NCI-H748 treated with DMSO at 0.1 percent for 48 hours (cell line): ENCODE results near the gene CIAO1.
"Not testable (repeated sequence)": the region's sequence is repeated elsewhere in the genome, so short reads cannot be mapped to it uniquely, and the experiment has no call there.

Source experiments
- DNase-seq: peaks from one replicate; lab custom pipeline; 2025; lab: John Stamatoyannopoulos, UW

The CIAO1 gene

GRCh38 chr2:96276787-96277499 lies 10.9 kb downstream of the CIAO1 start:
- no peak for DNase-seq

GRCh38 chr2:96287273-96287856 lies 21.3 kb downstream of the CIAO1 start:
- no peak for DNase-seq

GRCh38 chr2:96291751-96292150 lies 25.7 kb downstream of the CIAO1 start:
- DNase-seq: no peak

GRCh38 chr2:96294271-96294670 lies 28.2 kb downstream of the CIAO1 start:
- not testable (repeated sequence) for DNase-seq

GRCh38 chr2:96296925-96297324 lies 30.9 kb downstream of the CIAO1 start:
- DNase-seq: no peak

- no peak for DNase-seq
Measured at GRCh38 chr2:96301865-96302264, 35.8 kb downstream of the CIAO1 start.

- DNase-seq: no peak
Measured at GRCh38 chr2:96304606-96305005, 38.6 kb downstream of the CIAO1 start.

- peak; percentile 52 for DNase-seq
Measured at GRCh38 chr2:96305091-96305978, 39.3 kb downstream of the CIAO1 start, which contains the start of gene SNRNP200. Gene SNRNP200, minus strand, starts transcription at chr2:96305546. Its CDS starts 109 bp downstream, at chr2:96305437.

GRCh38 chr2:96305979-96306308 lies 39.9 kb downstream of the CIAO1 start:
- DNase-seq: no peak

GRCh38 chr2:96306370-96306769 lies 40.3 kb downstream of the CIAO1 start:
- no peak for DNase-seq

GRCh38 chr2:96308248-96308647 lies 42.2 kb downstream of the CIAO1 start:
- DNase-seq: peak; percentile 26

- no peak for DNase-seq
Measured at GRCh38 chr2:96315005-96315399, 49.0 kb downstream of the CIAO1 start.

GRCh38 chr2:96315400-96316071 lies 49.5 kb downstream of the CIAO1 start:
- DNase-seq: no peak

- DNase-seq: no peak
Measured at GRCh38 chr2:96316999-96317398, 51.0 kb downstream of the CIAO1 start.

GRCh38 chr2:96317584-96317997 lies 51.6 kb downstream of the CIAO1 start:
- DNase-seq: no peak

GRCh38 chr2:96318723-96319122 lies 52.7 kb downstream of the CIAO1 start:
- no peak for DNase-seq

- DNase-seq: no peak
Measured at GRCh38 chr2:96319396-96319795, 53.4 kb downstream of the CIAO1 start.

- no peak for DNase-seq
Measured at GRCh38 chr2:96320326-96320725, 54.3 kb downstream of the CIAO1 start.

- DNase-seq: peak; percentile 34
Measured at GRCh38 chr2:96320728-96321622, 55.0 kb downstream of the CIAO1 start.
